ENCODE data around the gene FARS2.

The FARS2 gene

DNA sequence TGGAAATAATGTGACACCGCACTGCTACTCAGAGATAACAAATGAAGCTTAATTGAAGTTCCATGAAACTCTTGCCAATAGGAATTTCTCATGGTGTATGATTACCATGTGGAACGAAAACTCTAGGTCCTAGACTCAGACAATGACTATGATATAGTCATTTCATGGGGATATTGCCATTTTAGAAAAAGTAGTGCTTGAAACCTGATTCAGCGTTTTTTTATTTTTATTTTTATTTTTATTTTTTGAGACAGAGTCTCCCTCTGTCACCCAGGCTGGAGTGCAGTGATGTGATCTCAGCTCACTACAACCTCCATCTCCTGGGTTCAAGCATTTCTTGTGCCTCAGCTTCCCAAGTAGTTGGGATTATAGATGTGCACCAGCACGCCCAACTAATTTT lies 253.9 kb downstream of the FARS2 start:
- DNase-seq: no peak

DNA sequence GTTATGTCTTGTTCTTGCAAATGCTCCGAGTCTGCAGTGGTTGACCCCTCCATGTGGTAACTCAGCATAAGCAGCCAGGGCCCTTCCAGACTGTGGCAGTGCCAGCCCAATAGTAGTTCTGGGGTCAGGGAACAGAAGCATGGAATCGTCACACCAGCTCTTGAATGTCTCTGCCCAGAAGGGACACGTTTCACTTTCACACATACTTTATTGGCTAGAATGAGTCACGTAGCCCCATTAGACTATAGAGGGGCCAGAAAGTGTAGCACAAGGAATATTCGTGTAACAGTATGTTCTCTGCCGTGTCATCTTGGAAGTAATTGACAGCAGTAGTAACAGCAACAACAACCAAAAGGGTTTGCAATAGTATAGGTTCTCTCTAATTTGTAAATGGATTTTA lies 254.7 kb downstream of the FARS2 start:
- DNase-seq: no peak

DNA sequence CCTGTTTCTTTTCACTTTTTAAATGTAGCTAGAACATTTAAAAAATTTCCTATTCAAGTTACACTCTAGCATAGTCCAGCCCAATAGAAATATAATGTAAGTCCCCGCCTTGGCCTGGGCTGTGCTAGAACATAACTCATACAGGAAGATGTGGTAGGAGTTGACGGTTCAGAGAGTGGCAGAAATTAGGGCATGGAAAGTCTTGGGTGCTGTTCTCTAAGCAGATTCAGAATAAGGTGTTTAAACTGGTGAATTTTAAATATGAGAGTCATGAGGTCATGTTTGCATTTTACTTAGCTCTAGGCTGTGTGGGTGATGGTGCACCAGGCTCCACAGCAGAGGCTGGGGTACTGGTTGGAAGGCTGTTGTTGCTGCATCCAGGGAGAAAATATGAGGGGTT lies 256.5 kb downstream of the FARS2 start:
- peak; percentile 18 for DNase-seq

DNA sequence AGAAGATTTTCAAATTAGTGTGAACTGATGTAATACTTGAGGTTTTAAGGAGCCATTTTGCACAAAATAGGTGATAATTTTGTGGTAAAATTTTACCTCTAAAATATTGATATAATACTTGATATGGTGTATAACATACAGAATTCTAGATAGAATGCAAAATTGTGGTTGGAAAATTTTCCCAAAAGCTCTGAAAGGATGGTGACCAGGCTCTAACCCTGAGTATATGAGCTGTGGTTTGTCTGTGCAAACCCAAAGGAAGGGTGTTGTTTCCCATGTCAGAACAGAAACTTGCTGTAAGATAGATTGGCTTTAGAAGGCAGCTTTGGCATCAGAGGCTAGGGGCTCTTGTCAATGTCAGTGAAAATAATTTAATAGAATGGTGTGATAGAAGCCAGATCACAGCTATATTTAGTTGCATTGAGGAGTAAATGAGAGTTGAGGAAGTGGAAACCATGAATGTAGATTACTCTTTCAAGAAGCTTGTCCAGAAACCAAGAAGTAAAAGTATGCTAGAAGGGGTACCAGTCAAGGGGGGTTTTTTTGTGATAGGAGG lies 257.7 kb downstream of the FARS2 start:
- no peak for DNase-seq

DNA sequence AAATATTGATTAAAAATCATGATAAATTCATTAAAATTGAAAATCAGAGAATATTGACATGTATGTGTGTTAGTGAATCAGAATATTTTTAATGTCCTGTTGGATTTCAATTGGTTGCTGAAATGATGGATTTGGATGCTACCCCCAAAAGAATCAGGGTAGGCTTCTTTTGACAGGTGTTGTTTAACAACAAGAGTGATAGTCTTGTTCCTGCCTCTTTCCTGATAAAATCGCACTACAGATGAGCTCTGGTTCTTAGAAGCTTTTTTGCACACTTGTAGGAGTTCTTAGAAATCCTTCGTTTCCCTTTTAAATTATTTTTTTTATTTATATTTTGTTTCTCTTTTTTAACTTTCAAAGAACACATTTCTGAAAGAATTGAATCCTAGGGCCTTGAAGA lies 259.5 kb downstream of the FARS2 start:
- DNase-seq: no peak

DNA sequence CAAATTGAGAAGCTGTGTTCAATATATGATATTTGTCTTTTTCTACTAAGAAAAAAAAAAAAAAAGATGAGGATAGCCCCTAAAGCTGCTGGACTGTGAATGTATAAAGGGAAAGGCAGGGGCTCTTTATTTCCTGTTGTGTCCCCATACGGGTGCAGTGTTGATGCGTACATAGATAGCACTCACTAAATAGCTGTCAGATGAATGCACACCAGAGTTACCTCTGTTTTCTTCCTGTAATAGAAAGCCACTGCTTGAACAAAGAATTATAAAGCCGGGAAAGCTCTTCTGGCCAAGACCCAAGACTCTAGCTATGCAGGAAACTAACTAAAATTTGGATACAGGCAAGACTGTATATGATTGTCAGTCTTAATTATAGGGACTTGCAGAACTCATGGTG lies 260.0 kb downstream of the FARS2 start:
- DNase-seq: no peak

DNA sequence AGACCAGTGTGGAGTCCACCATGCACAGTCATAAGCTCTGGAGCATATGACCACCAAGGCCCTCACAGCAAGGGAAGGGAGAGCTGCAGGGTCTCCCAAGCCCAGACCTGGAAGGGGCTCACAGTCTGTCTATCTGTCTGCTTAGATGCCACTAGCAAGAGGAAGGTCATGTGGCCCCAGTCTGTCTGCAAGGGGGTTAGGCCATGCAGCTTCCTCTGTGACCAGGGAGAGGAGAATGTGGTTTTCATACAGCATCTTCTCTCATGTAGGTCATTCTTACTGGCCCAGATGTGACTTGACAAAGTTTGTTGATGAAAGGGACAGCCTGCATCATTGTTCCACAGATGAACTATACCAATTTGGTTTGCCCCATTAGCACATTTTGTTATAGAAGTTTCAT lies 260.8 kb downstream of the FARS2 start:
- no peak for DNase-seq

DNA sequence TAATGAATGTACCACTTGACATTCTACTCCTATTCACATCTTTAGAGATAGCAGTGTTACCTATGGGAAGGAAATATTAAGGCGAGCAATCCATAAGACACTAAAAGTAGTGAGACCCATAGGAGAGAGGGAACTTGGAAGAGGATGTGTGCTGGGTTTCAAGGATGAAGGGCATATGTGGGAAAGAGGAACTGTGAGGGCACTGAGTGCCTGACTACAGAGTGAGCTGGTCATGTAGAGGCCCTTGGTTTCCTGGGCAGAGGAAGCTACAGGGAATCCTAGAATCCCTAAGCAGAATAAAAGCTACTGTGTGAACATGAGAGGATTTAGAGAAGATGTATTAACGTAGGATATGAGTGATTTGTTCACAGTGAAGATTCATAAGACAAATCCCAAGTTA lies 262.8 kb downstream of the FARS2 start:
- DNase-seq: no peak

DNA sequence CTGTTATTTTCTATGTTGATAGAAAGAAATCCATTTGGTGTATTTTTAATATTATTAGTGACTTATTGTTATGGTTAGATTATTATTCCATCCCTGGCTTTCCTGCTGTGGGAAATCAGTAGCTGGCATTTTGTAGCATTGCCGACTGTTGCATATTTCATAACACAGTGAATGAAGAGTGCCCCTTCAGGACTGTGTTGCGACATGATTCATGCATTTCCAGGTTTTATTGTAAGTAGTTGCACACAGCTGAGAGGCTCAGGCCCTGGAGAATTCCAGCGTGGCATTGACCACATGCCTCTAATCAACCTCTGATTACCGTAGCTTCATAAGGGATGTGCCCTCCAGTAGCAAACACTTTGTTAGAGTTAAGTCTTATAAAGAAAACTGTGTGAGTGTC lies 263.9 kb downstream of the FARS2 start:
- no peak for DNase-seq

DNA sequence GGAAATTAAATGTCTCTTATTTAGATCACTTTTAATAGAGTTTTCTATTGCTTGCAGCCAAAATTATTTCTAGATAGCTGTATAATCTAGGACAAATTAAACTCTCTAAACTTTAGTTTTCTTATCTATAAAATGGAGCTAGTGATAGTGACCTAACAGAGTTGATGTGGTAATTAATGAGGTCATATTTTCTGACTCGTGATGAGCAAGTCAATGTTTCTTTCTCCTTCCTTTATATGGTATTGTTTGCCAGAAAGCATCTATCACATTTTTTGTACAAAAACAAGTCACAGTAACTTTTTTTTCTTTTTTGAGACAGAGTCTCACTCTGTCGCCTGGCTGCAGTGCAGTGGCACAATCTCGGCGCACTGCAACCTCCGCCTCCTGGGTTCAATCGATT lies 267.7 kb downstream of the FARS2 start:
- DNase-seq: no peak

DNA sequence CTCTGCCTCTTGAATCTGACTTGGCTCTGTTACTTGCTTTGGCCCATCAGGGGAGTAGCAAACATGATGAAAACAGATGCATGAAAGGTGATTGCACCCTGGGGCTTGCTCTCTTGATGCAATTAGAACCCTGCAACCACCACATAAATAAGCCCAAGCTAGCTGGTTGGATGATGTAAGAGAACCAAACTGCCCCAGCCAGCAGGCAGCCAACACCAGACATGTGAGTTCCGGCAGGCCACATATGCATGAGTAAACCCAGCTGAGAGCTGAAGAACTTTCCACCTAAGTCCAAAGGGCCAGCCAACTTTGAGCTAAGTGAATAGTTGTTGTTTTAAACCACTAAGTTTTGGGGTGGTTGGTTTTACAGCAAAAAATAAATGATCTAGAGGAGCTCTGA lies 268.4 kb downstream of the FARS2 start:
- no peak for DNase-seq

DNA sequence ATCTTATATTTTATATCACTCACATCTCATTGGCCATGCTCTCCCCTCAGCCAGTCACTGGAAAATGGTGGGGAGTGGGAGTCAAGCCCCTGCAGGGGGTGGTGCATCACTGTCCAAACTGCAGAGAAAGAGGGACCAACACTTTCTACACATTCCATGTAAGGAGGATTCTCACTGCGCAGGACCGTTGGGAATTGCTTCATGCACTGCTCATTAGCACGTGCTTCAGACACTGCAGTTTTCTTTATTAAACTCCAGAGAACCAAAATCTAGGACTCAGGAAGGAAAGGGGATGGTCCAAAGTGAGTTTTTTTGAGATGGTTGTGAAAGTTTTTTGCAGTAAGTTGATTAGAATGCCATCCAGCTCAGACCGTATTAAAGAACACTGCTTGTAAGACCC lies 269.8 kb downstream of the FARS2 start:
- no peak for DNase-seq

DNA sequence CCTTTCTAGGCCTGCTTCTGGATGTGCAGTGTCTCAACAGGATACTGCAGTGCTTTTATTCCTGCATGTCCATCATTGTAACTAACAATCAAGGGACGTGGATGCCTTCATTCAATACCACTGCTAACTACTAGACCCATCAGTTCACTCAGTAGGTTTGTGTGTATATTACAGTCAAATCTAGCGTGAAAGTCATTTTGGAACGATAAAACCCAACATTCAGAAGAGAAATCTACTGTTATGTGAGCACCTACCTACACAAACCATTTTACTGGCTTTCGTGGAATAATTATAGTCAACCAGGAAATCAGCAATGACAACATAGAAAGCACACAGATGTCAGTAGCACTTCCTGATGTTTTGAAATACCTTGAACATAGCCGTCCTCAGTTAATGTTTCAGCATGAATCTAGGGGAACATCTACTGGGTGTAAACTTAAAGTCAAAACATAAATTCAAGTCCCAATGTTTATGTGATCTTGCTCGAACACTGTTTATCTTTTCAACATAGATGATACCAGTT lies 270.6 kb downstream of the FARS2 start:
- no peak for DNase-seq

DNA sequence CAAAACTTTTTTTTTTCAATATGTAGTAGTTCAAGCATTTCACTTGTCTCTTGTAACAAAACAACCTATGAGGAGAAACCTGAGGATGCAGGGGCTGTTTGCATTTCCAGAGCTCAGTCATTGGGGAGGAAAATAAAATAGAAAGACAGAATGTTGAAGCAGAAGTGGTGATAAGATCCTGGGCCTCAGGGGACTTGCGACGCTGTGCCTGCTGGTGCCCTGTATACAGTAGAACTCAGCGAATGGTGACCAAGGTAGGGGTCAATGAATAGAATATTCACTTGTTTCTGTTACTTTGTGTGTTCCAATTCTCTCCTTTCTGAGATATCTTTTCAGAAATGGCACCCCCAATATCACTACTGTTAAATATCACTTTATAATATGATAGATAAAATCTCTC lies 271.6 kb downstream of the FARS2 start:
- no peak for DNase-seq

DNA sequence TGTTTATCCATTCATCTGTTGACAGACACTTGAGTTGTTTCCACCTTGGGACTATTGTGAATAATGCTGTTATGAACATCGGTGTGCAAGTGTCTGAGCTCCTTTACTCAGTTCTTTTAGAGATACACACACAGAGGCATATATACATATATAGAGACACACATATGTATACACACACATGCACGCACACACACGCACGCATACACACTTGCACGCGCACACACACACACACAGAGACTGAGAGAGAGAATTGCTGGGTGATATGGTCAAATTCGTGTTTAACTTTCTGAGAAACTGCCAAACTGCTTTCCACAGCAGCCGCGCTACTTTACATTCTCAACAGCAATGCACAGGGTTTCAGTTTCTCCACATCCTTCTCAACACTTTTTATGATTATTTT lies 273.3 kb downstream of the FARS2 start:
- no peak for DNase-seq

DNA sequence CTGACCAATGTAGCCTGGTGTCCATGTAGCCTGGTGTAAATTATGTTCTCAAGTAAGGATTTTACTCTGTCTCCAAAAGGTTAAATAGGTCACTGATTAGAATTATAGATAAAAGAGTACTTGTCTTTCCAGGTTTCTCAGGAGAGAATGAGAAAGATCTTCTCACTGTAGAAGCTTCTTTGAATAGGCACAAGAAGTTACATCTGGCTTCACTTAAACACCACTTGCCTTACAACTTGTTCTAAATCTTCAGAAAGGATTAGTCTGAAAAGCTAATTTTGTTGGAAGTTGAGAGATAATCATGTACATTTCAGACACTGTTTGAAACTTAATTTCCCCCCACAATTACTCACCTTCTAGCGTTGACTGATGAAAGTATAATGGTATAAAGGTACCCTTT lies 275.3 kb downstream of the FARS2 start:
- no peak for DNase-seq

DNA sequence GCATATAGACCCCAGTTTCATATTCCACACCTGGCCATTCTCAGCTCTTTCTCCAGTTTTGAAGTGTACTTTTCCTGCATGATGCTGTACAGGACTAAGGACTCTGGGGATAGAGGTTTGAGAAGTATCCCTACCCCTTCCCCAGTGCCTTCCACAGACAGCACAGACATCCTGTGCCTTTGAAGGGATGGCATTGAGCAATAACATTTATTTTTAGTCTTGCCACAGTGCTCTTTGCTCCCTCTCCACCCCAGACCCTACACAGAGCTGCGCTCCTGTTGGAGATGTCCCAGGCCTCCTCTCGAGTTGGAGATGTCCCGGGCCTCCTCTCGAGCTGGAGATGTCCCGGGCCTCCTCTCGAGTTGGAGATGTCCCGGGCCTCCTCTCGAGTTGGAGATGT lies 275.8 kb downstream of the FARS2 start:
- no peak for DNase-seq

DNA sequence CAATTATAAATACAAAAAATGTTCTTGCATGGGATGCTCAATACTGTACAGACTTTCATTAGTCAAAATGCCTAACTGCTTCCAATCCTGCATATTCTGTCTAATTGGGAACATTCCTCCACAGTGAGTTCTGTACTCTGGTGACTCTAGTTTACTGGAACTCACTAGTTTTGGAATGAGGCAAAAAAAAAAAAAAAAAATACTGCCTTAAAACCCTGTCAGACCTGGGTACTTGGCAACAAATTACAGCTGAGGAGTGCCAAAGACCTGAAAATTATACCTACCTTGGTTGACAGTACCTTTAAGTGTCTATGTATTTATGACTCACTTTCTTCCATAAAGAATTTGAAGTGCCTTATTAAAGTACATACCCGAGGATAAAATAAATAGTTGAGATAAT lies 276.7 kb downstream of the FARS2 start:
- DNase-seq: no peak

DNA sequence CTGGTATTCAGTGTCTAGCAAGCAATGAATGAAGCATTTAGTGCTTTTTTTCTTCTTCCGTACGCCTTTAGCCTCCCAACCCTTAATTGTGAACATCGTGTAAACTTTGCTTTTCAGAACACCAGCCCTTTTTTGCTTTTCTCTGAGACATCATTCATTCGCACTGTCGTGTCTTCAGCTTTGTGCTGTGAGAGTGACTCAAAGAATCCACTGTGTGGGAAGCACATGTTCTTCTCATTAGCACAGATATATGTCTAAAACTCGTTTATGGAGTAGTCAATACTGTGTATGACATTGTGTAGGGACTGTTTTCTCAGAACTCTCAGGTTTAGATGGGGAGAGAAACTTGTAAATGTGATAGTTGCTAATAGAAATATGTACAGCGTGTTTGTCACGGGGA lies 279.1 kb downstream of the FARS2 start:
- DNase-seq: no peak

DNA sequence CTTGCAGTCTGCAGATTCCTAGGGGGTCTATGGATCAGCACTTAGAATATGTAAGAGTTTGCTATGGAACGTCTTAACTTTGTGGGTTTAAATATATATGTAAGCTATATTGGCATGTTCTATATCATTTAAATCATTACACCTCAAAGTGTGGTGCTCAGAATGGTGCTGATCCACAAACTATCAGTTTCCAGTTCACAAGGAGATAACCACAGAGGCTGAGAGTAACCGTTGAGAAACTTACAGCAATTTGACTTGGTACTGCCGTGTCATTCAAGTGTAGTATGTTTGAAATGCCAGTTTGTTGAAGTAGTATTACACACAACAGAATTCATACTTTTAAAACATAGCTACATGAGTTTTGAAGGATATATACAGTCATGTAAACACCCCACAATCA lies 279.7 kb downstream of the FARS2 start:
- no peak for DNase-seq

DNA sequence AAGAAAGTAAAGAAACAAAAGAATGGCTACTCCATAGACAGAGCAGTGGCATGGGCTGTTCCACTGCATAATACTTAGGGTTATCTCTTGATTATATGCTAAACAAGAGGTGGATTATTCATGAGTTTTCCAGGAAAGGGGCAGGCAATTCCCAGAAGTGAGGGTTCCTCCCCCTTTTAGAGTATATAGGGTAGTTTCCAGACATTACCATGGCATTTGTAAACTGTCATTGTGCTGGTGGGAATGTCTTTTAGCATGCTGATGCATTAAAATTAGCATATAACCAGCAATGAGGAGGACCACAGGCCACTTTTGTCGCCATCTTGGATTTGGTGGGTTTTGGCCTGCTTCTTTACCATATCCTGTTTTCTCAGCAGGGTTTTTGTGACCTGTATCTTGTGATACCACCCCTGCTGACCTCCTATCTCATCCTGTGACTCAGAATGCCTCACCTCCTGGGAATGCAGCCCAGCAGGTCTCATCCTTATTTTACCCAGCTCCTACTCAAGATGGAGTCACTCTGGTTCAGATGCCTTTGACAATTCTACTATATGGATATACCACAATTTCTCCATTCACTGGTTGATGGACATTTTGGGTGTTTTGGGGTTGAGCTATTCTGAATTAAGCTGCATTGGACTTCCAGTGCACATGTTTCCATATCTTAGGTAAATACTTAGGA lies 280.6 kb downstream of the FARS2 start:
- no peak for DNase-seq

DNA sequence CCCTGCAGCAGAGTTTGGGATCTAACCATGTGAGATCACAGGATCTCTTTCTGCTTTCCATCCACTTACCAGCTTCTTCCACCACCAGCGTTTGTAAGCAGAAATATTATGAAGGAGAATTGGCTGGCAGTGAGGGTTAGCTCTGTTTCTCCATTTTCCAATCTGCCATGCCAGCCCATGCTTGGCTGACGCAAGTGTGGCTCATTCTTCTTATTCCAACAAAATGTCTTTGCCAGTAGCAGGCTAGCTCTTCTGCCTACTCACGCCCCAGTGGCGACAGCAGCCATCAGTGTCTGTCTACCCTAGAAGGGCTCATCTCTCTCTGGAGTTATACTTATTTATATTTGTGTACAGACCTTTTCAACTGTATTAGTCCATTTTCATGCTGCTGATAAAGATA lies 286.2 kb downstream of the FARS2 start:
- DNase-seq: no peak

DNA sequence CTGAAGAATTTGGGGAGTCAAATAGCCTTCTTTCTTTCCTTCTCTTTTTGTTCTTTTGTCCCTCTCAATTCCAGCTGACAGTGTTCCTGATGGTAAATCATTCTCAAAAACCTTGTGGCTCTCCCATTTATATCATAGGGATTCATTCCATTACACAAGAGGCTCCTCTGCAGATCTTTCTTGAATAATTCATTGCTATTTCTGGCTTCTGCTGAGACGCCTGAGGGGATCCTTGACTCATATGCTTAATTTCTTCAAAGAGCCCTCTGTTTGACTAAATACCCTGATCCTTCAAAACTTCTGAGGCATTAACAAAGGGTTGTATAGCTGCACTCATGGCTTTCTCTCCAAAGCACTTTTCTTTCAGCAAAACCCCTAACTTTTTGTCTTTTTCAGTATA lies 289.3 kb downstream of the FARS2 start:
- DNase-seq: no peak

DNA sequence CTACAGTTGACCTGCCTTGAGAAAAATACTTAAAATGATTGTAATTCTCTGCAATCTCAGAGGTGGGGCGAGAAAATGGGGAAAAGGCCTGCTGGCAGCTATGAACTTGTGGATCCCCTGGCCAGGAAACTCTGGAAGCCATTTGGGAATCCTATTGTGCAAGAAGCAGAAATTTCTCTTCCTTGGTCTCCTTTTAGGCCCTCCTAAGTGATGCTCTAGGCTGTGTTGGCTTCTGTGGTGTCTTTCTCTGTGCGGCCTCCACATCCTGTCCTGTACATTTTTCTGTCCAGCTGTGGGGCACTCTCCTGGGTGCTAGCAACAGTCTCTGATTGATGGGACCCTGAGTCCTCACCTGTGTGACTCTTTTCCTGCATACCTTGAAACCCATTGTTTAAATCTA lies 290.9 kb downstream of the FARS2 start:
- DNase-seq: no peak

DNA sequence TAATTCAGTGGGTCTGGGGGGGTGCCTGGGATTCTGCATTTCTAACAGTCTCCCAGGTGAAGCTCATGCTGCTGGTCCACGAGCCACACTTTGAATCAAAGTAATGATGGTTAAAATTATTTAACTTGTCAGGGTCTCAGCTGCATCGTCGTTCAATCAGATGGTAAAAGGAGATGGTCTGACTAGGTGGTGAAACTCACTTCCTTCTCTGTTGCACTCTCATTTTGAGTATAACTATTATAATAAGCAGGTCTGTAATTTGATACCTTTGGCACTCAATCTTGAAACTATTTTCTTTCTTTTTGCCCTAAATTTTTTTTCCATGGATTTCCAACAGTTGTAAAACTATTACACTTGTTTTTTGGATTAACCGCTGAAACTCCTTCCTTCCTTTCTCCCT lies 292.5 kb downstream of the FARS2 start:
- no peak for DNase-seq

Measured in activated effector memory CD4-positive, alpha-beta T cell treated with Interleukin-2 at 50 U/mL for 16 hours (primary cell).